Erythroblast (primary cell): ENCODE data around the gene HECW1.

ENCODE experiments used
- GATA1 ChIP-seq: IDR thresholded peaks from 2 replicates; pipeline ENCODE4 v1.6.1; 2011; ENCODE audit warnings: low read depth, mild to moderate bottlenecking, control low read depth, low read length, moderate library complexity
- POLR2A ChIP-seq: IDR thresholded peaks from 2 replicates; pipeline ENCODE4 v1.6.1; 2011; ENCODE audit warnings: mild to moderate bottlenecking, low read length

GRCh38 chr7:43511029-43511428 is 398.6 kb downstream of the HECW1 start:
- TF ChIP-seq GATA1 (no peak), POLR2A (no peak)
